Endodermal cell (in vitro differentiated cells): ENCODE data around the gene GPM6B. TPM values are rescaled to one million over a fixed set of nuclear protein-coding genes. Genes with fewer than 3 reads are reported as not detected.

Experiments used
- DNase-seq: peaks from one replicate; pipeline ENCODE4 v3.0.0-alpha.2; 2017
- H3K27ac ChIP-seq: 2 replicates; pipeline ENCODE4 v1.5.1; 2013; ENCODE audit warnings: mild to moderate bottlenecking, low read depth, low read length, moderate library complexity
- H3K27me3 ChIP-seq: 2 replicates; pipeline ENCODE4 v1.6.1; 2013; ENCODE audit warnings: mild to moderate bottlenecking, low read length, moderate library complexity; ENCODE audit not compliant: insufficient read depth, control insufficient read depth, poor library complexity, severe bottlenecking
- H3K36me3 ChIP-seq: 2 replicates; pipeline ENCODE4 v1.7.0; 2013; ENCODE audit warnings: mild to moderate bottlenecking, low read length, moderate library complexity; ENCODE audit not compliant: control insufficient read depth, insufficient read depth
- H3K4me1 ChIP-seq: one replicate; pipeline ENCODE4 v1.7.0; 2013; ENCODE audit warnings: low read length; ENCODE audit not compliant: control insufficient read depth, insufficient read depth
- H3K4me3 ChIP-seq: 2 replicates; pipeline ENCODE4 v1.5.1; 2013; ENCODE audit warnings: mild to moderate bottlenecking, low read length, moderate library complexity
- H3K9ac ChIP-seq: 2 replicates; pipeline ENCODE4 v1.6.1; 2013; ENCODE audit warnings: mild to moderate bottlenecking, low read length, moderate library complexity; ENCODE audit not compliant: poor library complexity, severe bottlenecking; ENCODE audit errors: extremely low read depth
- H3K9me3 ChIP-seq: 2 replicates; pipeline ENCODE4 v1.6.1; 2013; ENCODE audit warnings: mild to moderate bottlenecking, low read length, moderate library complexity; ENCODE audit not compliant: control insufficient read depth
- H3K27ac Mint-ChIP-seq: 2 replicates; pipeline ENCODE4 v1.8.0; 2020; ENCODE audit warnings: mixed read lengths
- H3K27me3 Mint-ChIP-seq: 2 replicates; pipeline ENCODE4 v1.8.0; 2021; ENCODE audit warnings: mild to moderate bottlenecking, mixed read lengths; ENCODE audit not compliant: insufficient read depth
- H3K36me3 Mint-ChIP-seq: 2 replicates; pipeline ENCODE4 v1.8.0; 2020; ENCODE audit warnings: low read depth, mixed read lengths
- H3K4me1 Mint-ChIP-seq: 2 replicates; pipeline ENCODE4 v1.8.0; 2020; ENCODE audit warnings: mixed read lengths
- H3K4me3 Mint-ChIP-seq: 2 replicates; pipeline ENCODE4 v1.8.0; 2020; ENCODE audit warnings: mild to moderate bottlenecking, moderate library complexity, mixed read lengths
- H3K9me3 Mint-ChIP-seq: 2 replicates; pipeline ENCODE4 v1.8.0; 2020; ENCODE audit warnings: mild to moderate bottlenecking, mixed read lengths
- WGBS, 2 experiments: methylation state at CpG; one replicate each; pipeline versions ENCODE4 v1.1.5 to v1.1.7; 2013; ENCODE audit warnings: missing lambda C conversion rate in 2 of 2, mixed read lengths in 1 of 2; ENCODE audit not compliant: insufficient coverage in 1 of 2, insufficient read length in 1 of 2; 5-methylcytosine and 5-hydroxymethylcytosine counted together
- total RNA-seq, 2 donors: library from RNA; stranded (reverse); fragmentation: NEBNext Ultra II Directional in 1 of 2; extraction: Animal tissue kit (Norgen Biotek cat#: 25700) in 1 of 2; gene quantifications; 2 replicates in 1 of 2; 3 replicates in 1 of 2; pipeline ENCODE4 v1.2.1, GENCODE V29; 2021
- TF ChIP-seq, protein P1 (sequence below): fragments of 200-600 bp; sonication (generic); conservative IDR thresholded peaks from 2 replicates; pipeline ENCODE4 v1.5.0; 2021; ENCODE audit warnings: antibody characterized with exemption, mild to moderate bottlenecking

The GPM6B gene
- total RNA-seq, 2 donors from 2014 or later, result 26.2 to 61.1 TPM

DNA sequence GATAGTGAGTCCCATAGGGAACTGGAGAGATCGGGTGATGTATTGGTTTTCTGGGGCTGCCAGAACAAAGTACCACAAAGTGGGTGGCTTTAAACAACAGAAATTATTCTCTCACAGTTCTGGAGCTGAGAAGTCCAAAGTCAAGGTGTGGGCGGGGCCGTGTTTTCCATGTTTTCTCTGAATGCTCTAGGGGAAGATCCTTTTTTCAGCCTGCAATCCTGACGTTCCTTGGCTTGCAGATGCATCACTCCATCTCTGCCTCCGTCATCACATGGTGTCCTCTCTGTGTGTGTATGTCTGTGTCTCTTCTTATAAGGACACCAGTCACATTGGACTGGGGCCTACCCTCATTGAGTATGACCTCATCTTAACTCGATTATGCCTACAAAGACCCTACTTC lies 7.9 kb upstream of the GPM6B start:
- Mint-ChIP-seq H3K27me3 (no peaks in the 10 kb centered on the region), H3K9me3 (peaks cover 58% of the 10 kb centered on the region), H3K4me1 (no peaks in the 10 kb centered on the region), H3K36me3 (peaks cover 4% of the 10 kb centered on the region), H3K4me3 (no peak overlapping the region), H3K27ac (no peak overlapping the region)
- Histone ChIP-seq H3K27ac (no peak overlapping the region), H3K36me3 (no peaks in the 10 kb centered on the region), H3K27me3 (no peaks in the 10 kb centered on the region), H3K4me1 (no peaks in the 10 kb centered on the region), H3K9ac (no peak overlapping the region), H3K4me3 (no peak overlapping the region), H3K9me3 (no peaks in the 10 kb centered on the region)
- TF ChIP-seq, protein P1, sequence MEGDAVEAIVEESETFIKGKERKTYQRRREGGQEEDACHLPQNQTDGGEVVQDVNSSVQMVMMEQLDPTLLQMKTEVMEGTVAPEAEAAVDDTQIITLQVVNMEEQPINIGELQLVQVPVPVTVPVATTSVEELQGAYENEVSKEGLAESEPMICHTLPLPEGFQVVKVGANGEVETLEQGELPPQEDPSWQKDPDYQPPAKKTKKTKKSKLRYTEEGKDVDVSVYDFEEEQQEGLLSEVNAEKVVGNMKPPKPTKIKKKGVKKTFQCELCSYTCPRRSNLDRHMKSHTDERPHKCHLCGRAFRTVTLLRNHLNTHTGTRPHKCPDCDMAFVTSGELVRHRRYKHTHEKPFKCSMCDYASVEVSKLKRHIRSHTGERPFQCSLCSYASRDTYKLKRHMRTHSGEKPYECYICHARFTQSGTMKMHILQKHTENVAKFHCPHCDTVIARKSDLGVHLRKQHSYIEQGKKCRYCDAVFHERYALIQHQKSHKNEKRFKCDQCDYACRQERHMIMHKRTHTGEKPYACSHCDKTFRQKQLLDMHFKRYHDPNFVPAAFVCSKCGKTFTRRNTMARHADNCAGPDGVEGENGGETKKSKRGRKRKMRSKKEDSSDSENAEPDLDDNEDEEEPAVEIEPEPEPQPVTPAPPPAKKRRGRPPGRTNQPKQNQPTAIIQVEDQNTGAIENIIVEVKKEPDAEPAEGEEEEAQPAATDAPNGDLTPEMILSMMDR, result no peak
- 95 to 100% methylated on average over 2 to 5 of the region's 6 CpGs for WGBS, 2 experiments
- DNase-seq, result no peak

GRCh38 chrX:13821738-13822137 lies 4.8 kb upstream of the GPM6B start:
- H3K4me3 ChIP-seq, result no peak overlapping the region
- TF ChIP-seq, protein P1, result no peak
- peaks cover 7% of the 10 kb centered on the region for H3K4me1 Mint-ChIP-seq

GRCh38 chrX:13816176-13816575 lies 717 bp downstream of the GPM6B start:
- Mint-ChIP-seq H3K4me1 (peaks cover 8% of the 10 kb centered on the region), H3K27me3 (no peaks in the 10 kb centered on the region), H3K27ac (no peak overlapping the region), H3K36me3 (peaks cover 2% of the 10 kb centered on the region), H3K9me3 (peaks cover 52% of the 10 kb centered on the region), H3K4me3 (no peak overlapping the region)
- no peaks in the 10 kb centered on the region for H3K36me3 ChIP-seq
- no peak for DNase-seq
- no peaks in the 10 kb centered on the region for H3K4me1 ChIP-seq
- H3K27me3 ChIP-seq, result no peaks in the 10 kb centered on the region
- TF ChIP-seq, protein P1, result no peak
- 82% methylated on average over 3 of the region's 6 CpGs; no CpG with 5 or more reads in 1 of the 2 experiments for WGBS, 2 experiments
- no peaks in the 10 kb centered on the region for H3K9me3 ChIP-seq
- H3K27ac ChIP-seq, result peak overlapping the region; percentile 95
- no peak overlapping the region for H3K9ac ChIP-seq
- no peak overlapping the region for H3K4me3 ChIP-seq

More at GRCh38 chrX:13821738-13822137, 4.8 kb upstream of the GPM6B start:
- peaks cover 59% of the 10 kb centered on the region for H3K9me3 Mint-ChIP-seq
- H3K27me3 Mint-ChIP-seq, result no peaks in the 10 kb centered on the region
- no peak for DNase-seq
- no peak overlapping the region for H3K27ac Mint-ChIP-seq
- no peak overlapping the region for H3K27ac ChIP-seq
- no peaks in the 10 kb centered on the region for H3K9me3 ChIP-seq
- no peaks in the 10 kb centered on the region for H3K27me3 ChIP-seq
- H3K4me3 Mint-ChIP-seq, result no peak overlapping the region
- H3K4me1 ChIP-seq, result no peaks in the 10 kb centered on the region
- H3K36me3 Mint-ChIP-seq, result peaks cover 4% of the 10 kb centered on the region
- no peak overlapping the region for H3K9ac ChIP-seq
- H3K36me3 ChIP-seq, result no peaks in the 10 kb centered on the region
- 93 to 95% methylated on average over 3 to 6 of the region's 6 CpGs for WGBS, 2 experiments
